Astrocyte (in vitro differentiated cells and primary cell): ENCODE measurements around the gene HINT2. TPM values are rescaled to one million over a fixed set of nuclear protein-coding genes. Genes with fewer than 3 reads are reported as not detected.

Source experiments
- DNase-seq: peaks from one replicate; pipeline ENCODE4 v3.0.0-alpha.2; 2010; ENCODE audit warnings: low read depth
- FAIRE-seq: peaks from 2 replicates; lab custom pipeline; 2011; peaks lifted over from hg19 to GRCh38; lab: Jason Lieb, UNC
- H2AFZ ChIP-seq: 2 replicates; pipeline ENCODE4 v1.6.0; 2012; ENCODE audit warnings: low read depth, low read length, inconsistent platforms
- H3K27ac ChIP-seq: 2 replicates; pipeline ENCODE4 v1.5.1; 2011; ENCODE audit warnings: low read depth, low read length, inconsistent platforms
- H3K27me3 ChIP-seq: 2 replicates; pipeline ENCODE4 v1.6.0; 2011; ENCODE audit warnings: low read length, inconsistent platforms; ENCODE audit not compliant: insufficient read depth
- H3K36me3 ChIP-seq: 2 replicates; pipeline ENCODE4 v1.5.1; 2011; ENCODE audit warnings: low read length, inconsistent platforms; ENCODE audit not compliant: insufficient read depth
- H3K4me1 ChIP-seq: 2 replicates; pipeline ENCODE4 v1.5.1; 2011; ENCODE audit warnings: low read length, inconsistent platforms; ENCODE audit not compliant: insufficient read depth
- H3K4me2 ChIP-seq: 2 replicates; pipeline ENCODE4 v1.6.0; 2012; ENCODE audit warnings: low read length, inconsistent platforms
- H3K4me3 ChIP-seq: 2 replicates; pipeline ENCODE4 v1.5.1; 2011; ENCODE audit warnings: low read depth, mild to moderate bottlenecking, low read length, inconsistent platforms; ENCODE audit not compliant: insufficient read depth
- H3K79me2 ChIP-seq: 2 replicates; pipeline ENCODE4 v1.6.0; 2012; ENCODE audit warnings: mild to moderate bottlenecking, low read length, inconsistent platforms; ENCODE audit not compliant: insufficient read depth
- H3K9ac ChIP-seq: 2 replicates; pipeline ENCODE4 v1.6.0; 2012; ENCODE audit warnings: mild to moderate bottlenecking, low read length, inconsistent platforms
- H3K9me3 ChIP-seq: 2 replicates; pipeline ENCODE4 v1.5.1; 2012; ENCODE audit warnings: low read depth, mild to moderate bottlenecking, low read length, inconsistent platforms; ENCODE audit not compliant: insufficient read depth
- H4K20me1 ChIP-seq: 2 replicates; pipeline ENCODE4 v1.6.0; 2012; ENCODE audit warnings: low read length, inconsistent platforms; ENCODE audit not compliant: insufficient read depth
- H3K27ac Mint-ChIP-seq: one replicate; pipeline ENCODE4 v1.8.0; 2021; ENCODE audit warnings: mild to moderate bottlenecking, mixed read lengths; ENCODE audit not compliant: unreplicated experiment
- H3K27me3 Mint-ChIP-seq: one replicate; pipeline ENCODE4 v1.8.0; 2021; ENCODE audit warnings: low read depth, mixed read lengths; ENCODE audit not compliant: unreplicated experiment
- H3K36me3 Mint-ChIP-seq: one replicate; pipeline ENCODE4 v1.8.0; 2021; ENCODE audit warnings: low read depth, mixed read lengths; ENCODE audit not compliant: unreplicated experiment
- H3K4me1 Mint-ChIP-seq: one replicate; pipeline ENCODE4 v1.8.0; 2021; ENCODE audit warnings: low read depth, mixed read lengths; ENCODE audit not compliant: unreplicated experiment
- H3K4me3 Mint-ChIP-seq: one replicate; pipeline ENCODE4 v1.8.0; 2021; ENCODE audit warnings: mild to moderate bottlenecking, moderate library complexity, mixed read lengths; ENCODE audit not compliant: unreplicated experiment
- H3K9me3 Mint-ChIP-seq: one replicate; pipeline ENCODE4 v1.8.0; 2021; ENCODE audit warnings: mild to moderate bottlenecking, mixed read lengths; ENCODE audit not compliant: unreplicated experiment
- EZH2 ChIP-seq: IDR thresholded peaks from 2 replicates; pipeline ENCODE4 v1.6.1; 2012; ENCODE audit warnings: mild to moderate bottlenecking, low read length, inconsistent platforms; ENCODE audit not compliant: insufficient read depth
- total RNA-seq: library from RNA; stranded (reverse); gene quantifications from 2 replicates; pipeline ENCODE4 v1.2.1, GENCODE V29; 2021
- TF ChIP-seq, protein P1 (sequence below): IDR thresholded peaks from 2 replicates; pipeline ENCODE4 v1.5.1; 2011; ENCODE audit warnings: low read depth, mild to moderate bottlenecking, inconsistent platforms, low read length, moderate library complexity; ENCODE audit not compliant: insufficient read depth

Gene HINT2
- total RNA-seq, 1 donor from 2014 or later: 22.8 TPM

DNA sequence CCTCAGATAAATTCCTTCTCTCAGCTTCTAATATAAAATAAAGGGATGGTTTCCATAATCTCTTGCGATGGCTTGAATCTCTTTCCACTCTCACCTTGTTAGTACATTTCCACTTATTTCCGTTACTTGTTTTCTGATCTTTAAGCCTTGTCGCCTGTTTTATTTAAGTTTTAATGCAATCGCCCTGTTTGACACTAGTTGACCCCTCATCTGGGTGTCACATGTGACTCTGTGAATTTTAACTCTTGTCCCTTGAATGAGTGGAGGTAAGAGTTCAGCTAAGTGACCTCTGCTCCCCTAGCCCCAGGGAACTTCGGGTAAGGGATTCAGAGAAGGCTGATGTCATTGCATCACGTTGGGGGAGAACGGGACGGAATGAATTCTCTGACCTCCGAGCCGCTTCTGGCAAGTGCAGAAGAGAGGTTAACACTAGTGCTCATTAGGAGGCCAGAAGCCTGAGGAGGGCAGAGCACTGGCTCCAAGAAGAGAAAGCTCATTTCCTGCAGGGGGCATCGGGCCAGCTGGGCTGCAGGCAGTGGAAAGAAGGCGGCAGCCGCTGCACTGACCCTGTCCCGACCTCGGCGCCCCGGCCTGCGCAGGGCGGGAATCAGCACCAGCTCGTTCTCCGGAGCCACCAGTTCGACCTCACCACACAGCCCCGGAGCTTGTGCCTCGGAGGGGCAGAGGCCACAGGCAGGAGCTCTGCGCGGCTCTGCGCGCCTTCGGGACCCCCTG lies 569 bp downstream of the HINT2 start:
- Histone ChIP-seq H3K79me2 (peaks cover 4% of the 10 kb centered on the region), H3K4me3 (peak overlapping the region; percentile 84), H2AFZ (peak overlapping the region; percentile 88), H3K36me3 (no peaks in the 10 kb centered on the region), H3K27ac (peak overlapping the region; percentile 62), H3K9ac (peak overlapping the region; percentile 88), H3K27me3 (no peaks in the 10 kb centered on the region), H4K20me1 (no peaks in the 10 kb centered on the region), H3K4me2 (peak overlapping the region; percentile 95), H3K9me3 (no peaks in the 10 kb centered on the region), H3K4me1 (peaks cover 15% of the 10 kb centered on the region)
- no peak for FAIRE-seq
- no peaks in the 10 kb centered on the region for H3K9me3 Mint-ChIP-seq
- no peak for TF ChIP-seq EZH2
- TF ChIP-seq, protein P1, sequence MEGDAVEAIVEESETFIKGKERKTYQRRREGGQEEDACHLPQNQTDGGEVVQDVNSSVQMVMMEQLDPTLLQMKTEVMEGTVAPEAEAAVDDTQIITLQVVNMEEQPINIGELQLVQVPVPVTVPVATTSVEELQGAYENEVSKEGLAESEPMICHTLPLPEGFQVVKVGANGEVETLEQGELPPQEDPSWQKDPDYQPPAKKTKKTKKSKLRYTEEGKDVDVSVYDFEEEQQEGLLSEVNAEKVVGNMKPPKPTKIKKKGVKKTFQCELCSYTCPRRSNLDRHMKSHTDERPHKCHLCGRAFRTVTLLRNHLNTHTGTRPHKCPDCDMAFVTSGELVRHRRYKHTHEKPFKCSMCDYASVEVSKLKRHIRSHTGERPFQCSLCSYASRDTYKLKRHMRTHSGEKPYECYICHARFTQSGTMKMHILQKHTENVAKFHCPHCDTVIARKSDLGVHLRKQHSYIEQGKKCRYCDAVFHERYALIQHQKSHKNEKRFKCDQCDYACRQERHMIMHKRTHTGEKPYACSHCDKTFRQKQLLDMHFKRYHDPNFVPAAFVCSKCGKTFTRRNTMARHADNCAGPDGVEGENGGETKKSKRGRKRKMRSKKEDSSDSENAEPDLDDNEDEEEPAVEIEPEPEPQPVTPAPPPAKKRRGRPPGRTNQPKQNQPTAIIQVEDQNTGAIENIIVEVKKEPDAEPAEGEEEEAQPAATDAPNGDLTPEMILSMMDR: peak; percentile 11
- DNase-seq: peak; percentile 20
- peaks cover 11% of the 10 kb centered on the region for H3K4me1 Mint-ChIP-seq
- H3K4me3 Mint-ChIP-seq: peak overlapping the region; percentile 88
- peaks cover 7% of the 10 kb centered on the region for H3K27me3 Mint-ChIP-seq
- H3K36me3 Mint-ChIP-seq: peaks cover 8% of the 10 kb centered on the region
- H3K27ac Mint-ChIP-seq: peak overlapping the region; percentile 22

DNA sequence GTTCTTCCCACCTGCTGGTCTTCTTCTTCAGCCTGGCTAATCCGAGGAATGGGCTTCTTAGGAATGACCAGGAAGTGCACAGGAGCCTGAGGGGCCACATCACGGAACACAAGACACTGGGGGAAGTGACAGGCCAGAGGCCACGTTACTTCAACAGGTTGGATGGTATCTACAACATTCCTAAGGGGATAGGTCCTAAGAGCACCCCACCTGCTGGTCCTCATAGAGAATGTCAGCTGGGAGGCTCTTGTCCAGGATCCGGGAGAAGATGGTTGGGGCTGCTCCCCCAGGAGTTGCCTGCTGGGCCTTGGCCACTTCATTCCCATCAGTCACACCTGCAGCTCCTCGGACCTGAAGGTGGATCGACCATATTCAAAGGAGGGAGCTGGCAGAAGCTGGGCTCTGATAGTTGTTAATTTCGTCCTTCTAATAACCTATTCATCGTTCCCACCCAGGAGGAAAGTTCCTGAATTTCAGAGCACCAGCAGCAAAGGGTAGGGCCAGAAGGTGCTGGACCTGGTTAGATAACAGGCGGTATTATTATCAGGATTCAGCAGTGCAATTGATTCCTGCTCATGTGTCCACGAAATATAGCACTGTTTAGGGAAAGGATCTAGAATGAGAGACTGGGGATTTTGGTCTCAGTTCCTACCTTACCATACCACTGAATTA lies 1.3 kb downstream of the HINT2 start:
- FAIRE-seq (no peak), DNase-seq (no peak)
- H3K4me3 ChIP-seq: peak overlapping the region; percentile 84
- peak overlapping the region; percentile 88 for H3K4me3 Mint-ChIP-seq
- no peaks in the 10 kb centered on the region for H3K9me3 ChIP-seq
- no peak overlapping the region for H2AFZ ChIP-seq
- peak overlapping the region; percentile 88 for H3K9ac ChIP-seq
- H3K27me3 ChIP-seq: no peaks in the 10 kb centered on the region
- TF ChIP-seq EZH2: no peak
- TF ChIP-seq, protein P1: peak; percentile 31
- H3K4me2 ChIP-seq: peak overlapping the region; percentile 95
- peaks cover 8% of the 10 kb centered on the region for H3K36me3 Mint-ChIP-seq
- H3K4me1 ChIP-seq: peaks cover 15% of the 10 kb centered on the region
- no peaks in the 10 kb centered on the region for H3K36me3 ChIP-seq
- H3K27me3 Mint-ChIP-seq: peaks cover 7% of the 10 kb centered on the region
- peaks cover 4% of the 10 kb centered on the region for H3K79me2 ChIP-seq
- no peaks in the 10 kb centered on the region for H3K9me3 Mint-ChIP-seq
- no peaks in the 10 kb centered on the region for H4K20me1 ChIP-seq
- H3K27ac ChIP-seq: no peak overlapping the region
- H3K4me1 Mint-ChIP-seq: peaks cover 11% of the 10 kb centered on the region
- H3K27ac Mint-ChIP-seq: no peak overlapping the region
